HepG2 (cell line): Measurements from ENCODE around the gene CADM1. TPM values are rescaled to one million over a fixed set of nuclear protein-coding genes. Genes with fewer than 3 reads are reported as not detected.

Experiments
- ATAC-seq: fragments of 200-7000 bp; cut with Tn5 transposase; 3 replicates; pipeline ENCODE4 v1.9.1; 2020; ENCODE audit warnings: mild to moderate bottlenecking, moderate library complexity
- BruUV-seq: library from RNA; stranded (reverse); fragments of 400-500 nt; replicated peaks from 2 replicates; lab custom pipeline; 2021; lab: Mats Ljungman, UMichigan
- CTCF ChIA-PET: fragments of 300-600 bp; formaldehyde crosslinking; extraction: SDS; loops from one replicate; lab custom pipeline; 2021; ENCODE audit warnings: low total read pairs, inconsistent platforms, low intra/inter-chr PET ratio; lab: Yijun Ruan, JAX
- POLR2A ChIA-PET: fragments of 350-600 bp; sonication (Branson Sonifier 250); formaldehyde crosslinking; loops from one replicate; lab custom pipeline; 2020; ENCODE audit warnings: antibody characterized with exemption, inconsistent platforms; lab: Yijun Ruan, JAX
- DNase-seq: peaks from one replicate; pipeline ENCODE4 v3.0.0-alpha.2; 2015; ENCODE audit warnings: low spot score
- FAIRE-seq: peaks from 3 replicates; lab custom pipeline; 2011; peaks lifted over from hg19 to GRCh38; lab: Jason Lieb, UNC
- H2AFZ ChIP-seq: one replicate; pipeline ENCODE4 v1.6.1; 2011; ENCODE audit warnings: low read length, inconsistent platforms
- H3K27ac ChIP-seq: fragments of 300-600 bp; 3 replicates; pipeline ENCODE4 v1.8.0; 2011; ENCODE audit warnings: mixed run types, mild to moderate bottlenecking, mixed read lengths, low read length, inconsistent platforms; ENCODE audit not compliant: insufficient read depth; ENCODE audit errors: extremely low read length
- H3K27me3 ChIP-seq, 2 experiments: fragments of 200-600 bp in 1 of 2; 2 replicates in 1 of 2; 3 replicates in 1 of 2; pipeline versions ENCODE4 v1.6.0 to v1.8.0; 2011; ENCODE audit warnings: low read length in 2 of 2, mild to moderate bottlenecking in 2 of 2, moderate library complexity in 2 of 2, inconsistent platforms in 1 of 2; ENCODE audit not compliant: insufficient read depth in 2 of 2, control insufficient read depth in 1 of 2
- H3K36me3 ChIP-seq, 2 experiments: fragments of 200-600 bp in 1 of 2; replicated peaks in 1 of 2; 2 replicates in 1 of 2; 3 replicates in 1 of 2; pipeline versions ENCODE4 v1.5.1 to v1.8.0; 2011; ENCODE audit warnings: low read length in 2 of 2, inconsistent platforms in 1 of 2; ENCODE audit not compliant: insufficient read depth in 2 of 2, control insufficient read depth in 1 of 2
- H3K4me1 ChIP-seq: 2 replicates; pipeline ENCODE4 v1.5.1; 2012; ENCODE audit warnings: low read length, inconsistent platforms; ENCODE audit not compliant: insufficient read depth
- H3K4me2 ChIP-seq: 2 replicates; pipeline ENCODE4 v1.6.0; 2011; ENCODE audit warnings: low read depth, low read length, inconsistent platforms
- H3K4me3 ChIP-seq, 3 experiments: fragments of 200-600 bp in 1 of 3; sonication (generic), shearing (Covaris generic) in 1 of 3; replicated peaks in 1 of 3; 2 replicates each; pipeline ENCODE4 v1.5.1; 2011 to 2016; ENCODE audit warnings: low read length in 3 of 3, inconsistent platforms in 2 of 3, low read depth in 2 of 3, mild to moderate bottlenecking in 2 of 3, control low read depth in 1 of 3, mixed read lengths in 1 of 3; ENCODE audit not compliant: insufficient read depth in 1 of 3
- H3K79me2 ChIP-seq: one replicate; pipeline ENCODE4 v1.6.1; 2011; ENCODE audit warnings: low read length, inconsistent platforms; ENCODE audit not compliant: insufficient read depth
- H3K9ac ChIP-seq: 2 replicates; pipeline ENCODE4 v1.6.0; 2011; ENCODE audit warnings: mild to moderate bottlenecking, low read depth, low read length, inconsistent platforms; ENCODE audit not compliant: insufficient read depth
- H3K9me3 ChIP-seq: 2 replicates; pipeline ENCODE4 v1.5.1; 2012; ENCODE audit warnings: mild to moderate bottlenecking, low read length
- H4K20me1 ChIP-seq: 2 replicates; pipeline ENCODE4 v1.6.0; 2011; ENCODE audit warnings: inconsistent platforms, mild to moderate bottlenecking, low read length, moderate library complexity; ENCODE audit not compliant: insufficient read depth
- ARNT ChIP-seq: fragments of 450-650 bp; IDR thresholded peaks from 2 replicates; pipeline ENCODE4 v1.6.1; 2017
- MAFF ChIP-seq: IDR thresholded peaks from 2 replicates; pipeline ENCODE4 v1.6.1; 2011; ENCODE audit warnings: low read depth, low read length, improper control_type of control experiment
- STAG1 ChIP-seq: sonication (generic); formaldehyde crosslinking; IDR thresholded peaks from 2 replicates; pipeline ENCODE4 v1.4.0; 2020; ENCODE audit warnings: missing genetic modification reagents
- YY1 ChIP-seq: IDR thresholded peaks from 2 replicates; pipeline ENCODE4 v1.6.1; 2011; ENCODE audit warnings: low read length, low read depth, moderate library complexity, mild to moderate bottlenecking; ENCODE audit not compliant: insufficient read depth, insufficient replicate concordance
- ZNF121 ChIP-seq: sonication (generic); formaldehyde crosslinking; IDR thresholded peaks from 2 replicates; pipeline ENCODE4 v1.5.0; 2020; ENCODE audit warnings: mild to moderate bottlenecking, missing genetic modification reagents
- ZNF530 ChIP-seq: sonication (generic); formaldehyde crosslinking; IDR thresholded peaks from 2 replicates; pipeline ENCODE4 v1.5.0; 2020; ENCODE audit warnings: low read depth, mild to moderate bottlenecking, missing genetic modification reagents
- WGBS: methylation state at CpG from one replicate; pipeline ENCODE4 v1.1.6; 2017; ENCODE audit warnings: low lambda C conversion rate; 5-methylcytosine and 5-hydroxymethylcytosine counted together
- in situ Hi-C: cut with HindIII; loops from 2 replicates; pipeline ENCODE4 v1.10.0; 2017; ENCODE audit warnings: low pct_unique_long_range_greater_than_20kb; ENCODE audit not compliant: extremely low pct_ligation_motif_present
- intact Hi-C: fragments of 100-400 bp; cut with micrococcal nuclease; formaldehyde crosslinking; loops from one replicate; pipeline ENCODE4 v1.10.0; 2022; ENCODE audit not compliant: unreplicated experiment
- polyA plus RNA-seq, 8 experiments: library from polyadenylated mRNA; depleted of rRNA in 3 of 8; stranded (reverse) in 7 of 8; unstranded in 1 of 8; fragments of >200 nt; fragmentation: Illumina TruSeq in 4 of 8; extraction: Trizol in 4 of 8; gene quantifications; 2 replicates each; pipeline versions ENCODE4 v1.2.1 to v1.2.3, GENCODE V29; 2011 to 2016; ENCODE audit warnings: low read depth in 4 of 8, missing spikeins in 1 of 8, mixed read lengths in 1 of 8; ENCODE audit not compliant: insufficient read depth in 1 of 8
- total RNA-seq, 5 experiments: library from RNA; depleted of rRNA; stranded (reverse); fragments of >200 nt; fragmentation: Illumina TruSeq; extraction: Trizol; gene quantifications; 2 replicates each; pipeline ENCODE4 v1.2.3, GENCODE V29; 2016; ENCODE audit warnings: low read depth in 1 of 5
- TF ChIP-seq, protein P1 (sequence below): sonication (generic); formaldehyde crosslinking; IDR thresholded peaks from 2 replicates; pipeline ENCODE4 v1.5.0; 2020; ENCODE audit warnings: mild to moderate bottlenecking, missing genetic modification reagents, moderate library complexity

CADM1 gene
- total and polyA plus RNA-seq, 2 of the 13 experiments (the other 11 are each of a cell fraction or from before 2014, with no cell fraction given): 71.3 to 122 TPM

DNA sequence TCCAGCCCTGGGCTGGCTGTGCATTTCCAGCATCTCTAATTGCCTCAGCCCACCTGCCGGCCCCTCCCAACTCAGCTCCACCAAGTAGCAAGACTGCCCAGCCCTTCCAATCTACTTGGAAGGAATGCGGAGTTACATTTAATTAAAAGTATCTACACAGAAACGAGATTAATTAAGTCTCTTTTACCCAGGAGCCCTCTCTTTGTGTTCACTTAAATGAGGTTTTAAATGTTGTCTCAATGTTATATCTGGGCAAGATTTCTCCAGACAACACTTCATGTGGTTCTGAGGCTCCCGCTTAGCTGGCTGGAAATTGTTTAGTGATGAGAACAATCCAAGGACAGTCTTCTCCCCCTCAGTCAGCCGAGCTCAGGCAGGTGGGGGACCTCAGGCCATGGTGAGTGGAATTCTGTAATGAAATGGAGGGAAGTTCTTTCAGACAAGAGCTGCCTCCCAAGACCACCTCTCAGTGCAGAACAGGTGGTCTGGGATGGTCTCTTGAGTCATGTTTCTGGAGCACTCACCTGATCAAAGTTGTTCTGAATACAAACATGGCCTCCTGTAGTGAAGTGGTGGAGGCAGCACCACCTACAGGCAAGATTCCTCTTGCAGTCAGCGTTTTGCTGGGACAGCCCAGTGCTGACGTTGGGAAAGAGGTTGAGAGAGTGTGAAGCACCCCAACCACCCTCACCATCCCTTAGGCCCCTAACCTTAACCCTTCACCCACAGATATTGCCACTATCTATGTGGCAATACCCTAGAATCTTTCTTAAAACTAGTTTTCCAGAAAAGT is 371.6 kb downstream of the CADM1 start:
- DNase-seq (peak; percentile 3), ATAC-seq (peak; percentile 66), FAIRE-seq (no peak)
- Histone ChIP-seq H2AFZ (no peak overlapping the region), H3K9ac (no peak overlapping the region), H3K27me3 (peaks cover 2 to 20% of the 10 kb centered on the region in 2 experiments; a peak in 4 of 5 replicates), H3K79me2 (no peaks in the 10 kb centered on the region), H3K9me3 (no peaks in the 10 kb centered on the region), H3K4me1 (no peaks in the 10 kb centered on the region), H4K20me1 (no peaks in the 10 kb centered on the region), H3K4me3 (no peak overlapping the region), H3K4me2 (no peak overlapping the region), H3K27ac (no peak overlapping the region), H3K36me3 (no peaks in the 10 kb centered on the region)
- TF ChIP-seq ZNF530 (CRISPR knock-in tag) (no peak), STAG1 (CRISPR knock-in tag) (peak; percentile 29; the same call in 1 of the 2 replicates), YY1 (peak; percentile 28), ARNT (no peak), MAFF (0 out of 2 replicates have a peak, but pooled peaks have one; percentile 8), ZNF121 (CRISPR knock-in tag) (peak; percentile 70)
- TF ChIP-seq, protein P1, sequence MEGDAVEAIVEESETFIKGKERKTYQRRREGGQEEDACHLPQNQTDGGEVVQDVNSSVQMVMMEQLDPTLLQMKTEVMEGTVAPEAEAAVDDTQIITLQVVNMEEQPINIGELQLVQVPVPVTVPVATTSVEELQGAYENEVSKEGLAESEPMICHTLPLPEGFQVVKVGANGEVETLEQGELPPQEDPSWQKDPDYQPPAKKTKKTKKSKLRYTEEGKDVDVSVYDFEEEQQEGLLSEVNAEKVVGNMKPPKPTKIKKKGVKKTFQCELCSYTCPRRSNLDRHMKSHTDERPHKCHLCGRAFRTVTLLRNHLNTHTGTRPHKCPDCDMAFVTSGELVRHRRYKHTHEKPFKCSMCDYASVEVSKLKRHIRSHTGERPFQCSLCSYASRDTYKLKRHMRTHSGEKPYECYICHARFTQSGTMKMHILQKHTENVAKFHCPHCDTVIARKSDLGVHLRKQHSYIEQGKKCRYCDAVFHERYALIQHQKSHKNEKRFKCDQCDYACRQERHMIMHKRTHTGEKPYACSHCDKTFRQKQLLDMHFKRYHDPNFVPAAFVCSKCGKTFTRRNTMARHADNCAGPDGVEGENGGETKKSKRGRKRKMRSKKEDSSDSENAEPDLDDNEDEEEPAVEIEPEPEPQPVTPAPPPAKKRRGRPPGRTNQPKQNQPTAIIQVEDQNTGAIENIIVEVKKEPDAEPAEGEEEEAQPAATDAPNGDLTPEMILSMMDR (CRISPR knock-in tag): peak; percentile 46
- in situ Hi-C loops (no loop called here), intact Hi-C loops (no loop called here)
- no TSS peak for BruUV-seq
- ChIA-PET CTCF (no interaction called here), POLR2A (no interaction called here)
- 29% methylated on average over 4 of the region's 7 CpGs for WGBS
